A673 (cell line): ENCODE measurements around the gene GPBP1L1.

Experiments used
- EZH2 ChIP-seq: fragments of 200-600 bp; sonication (generic); IDR thresholded peaks from 2 replicates; pipeline ENCODE4 v1.6.1; 2017; ENCODE audit warnings: borderline replicate concordance, low read depth, mild to moderate bottlenecking, mixed read lengths, antibody characterized with exemption, low read length; ENCODE audit not compliant: poor library complexity, severe bottlenecking
- TF ChIP-seq, protein P1 (sequence below): fragments of 300-800, 200-600 bp; sonication (generic); conservative IDR thresholded peaks from 2 replicates; pipeline ENCODE4 v1.5.1; 2017; ENCODE audit warnings: low read depth, mild to moderate bottlenecking, antibody characterized with exemption, low read length, moderate library complexity, mixed read lengths

DNA sequence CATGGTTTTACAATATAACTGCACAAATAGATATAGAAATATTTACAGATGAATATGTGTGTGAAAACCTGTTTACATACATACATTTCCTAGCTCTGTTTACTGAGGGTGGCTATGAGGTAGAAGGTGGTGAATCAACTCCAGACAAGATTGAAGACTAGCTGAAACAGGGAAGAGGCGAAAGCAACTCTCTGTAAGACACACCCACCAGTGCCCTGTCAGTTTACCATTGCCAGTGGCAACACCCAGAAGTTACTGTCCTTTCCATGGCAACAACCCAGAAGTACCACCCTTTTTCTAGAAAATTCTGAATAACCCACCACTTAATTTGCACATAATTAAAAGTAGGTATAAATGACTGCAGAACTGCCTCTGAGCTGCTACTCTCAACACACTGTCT, 18.3 kb upstream of the GPBP1L1 start:
- TF ChIP-seq, protein P1, sequence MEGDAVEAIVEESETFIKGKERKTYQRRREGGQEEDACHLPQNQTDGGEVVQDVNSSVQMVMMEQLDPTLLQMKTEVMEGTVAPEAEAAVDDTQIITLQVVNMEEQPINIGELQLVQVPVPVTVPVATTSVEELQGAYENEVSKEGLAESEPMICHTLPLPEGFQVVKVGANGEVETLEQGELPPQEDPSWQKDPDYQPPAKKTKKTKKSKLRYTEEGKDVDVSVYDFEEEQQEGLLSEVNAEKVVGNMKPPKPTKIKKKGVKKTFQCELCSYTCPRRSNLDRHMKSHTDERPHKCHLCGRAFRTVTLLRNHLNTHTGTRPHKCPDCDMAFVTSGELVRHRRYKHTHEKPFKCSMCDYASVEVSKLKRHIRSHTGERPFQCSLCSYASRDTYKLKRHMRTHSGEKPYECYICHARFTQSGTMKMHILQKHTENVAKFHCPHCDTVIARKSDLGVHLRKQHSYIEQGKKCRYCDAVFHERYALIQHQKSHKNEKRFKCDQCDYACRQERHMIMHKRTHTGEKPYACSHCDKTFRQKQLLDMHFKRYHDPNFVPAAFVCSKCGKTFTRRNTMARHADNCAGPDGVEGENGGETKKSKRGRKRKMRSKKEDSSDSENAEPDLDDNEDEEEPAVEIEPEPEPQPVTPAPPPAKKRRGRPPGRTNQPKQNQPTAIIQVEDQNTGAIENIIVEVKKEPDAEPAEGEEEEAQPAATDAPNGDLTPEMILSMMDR: no peak
- TF ChIP-seq EZH2: no peak
